NCI-H1436 treated with DMSO at 0.1 percent for 48 hours (cell line): ENCODE measurements around the gene LRIG1.

Experiments
- DNase-seq: peaks from one replicate; lab custom pipeline; 2025; lab: John Stamatoyannopoulos, UW

LRIG1 gene

GRCh38 chr3:66401675-66402491, 98.9 kb downstream of the LRIG1 start:
- no peak for DNase-seq

GRCh38 chr3:66401157-66401550, 99.7 kb downstream of the LRIG1 start:
- no peak for DNase-seq

DNA sequence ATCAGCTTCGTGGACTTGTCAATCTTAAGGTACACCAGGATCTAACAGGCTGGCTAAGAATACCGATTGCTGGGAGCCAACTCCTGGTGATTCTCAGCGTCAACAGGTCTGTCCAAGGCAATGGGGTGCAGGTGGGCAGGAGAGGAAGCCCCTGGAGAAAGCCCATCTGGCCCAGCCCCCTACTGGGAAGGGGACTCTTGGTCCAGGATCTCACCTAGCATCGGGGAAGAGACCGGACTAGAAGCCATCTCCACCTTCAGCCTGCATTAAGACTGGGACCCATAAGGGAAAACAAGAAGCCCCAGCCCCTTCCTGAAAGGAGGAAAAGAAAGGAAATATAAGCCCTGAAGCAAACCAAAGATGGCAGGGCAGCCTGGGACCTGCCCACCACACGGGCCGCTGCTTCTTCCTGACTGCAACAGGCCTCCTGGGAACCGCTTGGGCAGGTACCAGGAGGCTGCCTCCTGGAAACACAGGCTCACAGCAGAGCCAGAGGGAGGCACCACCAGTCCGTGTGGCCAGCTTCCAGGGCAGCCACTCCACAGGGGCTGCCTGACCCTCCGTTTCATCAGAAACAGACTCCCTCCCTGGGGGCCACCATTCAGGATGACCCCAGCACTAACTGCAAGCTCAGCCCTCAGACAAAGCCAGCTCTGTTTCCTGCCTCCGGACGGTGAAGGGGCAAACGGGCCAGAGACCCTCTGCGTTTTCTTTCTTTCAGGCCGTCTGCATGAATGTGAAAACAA, 100.2 kb downstream of the LRIG1 start:
- DNase-seq = no peak

GRCh38 chr3:66399529-66400232, 101.1 kb downstream of the LRIG1 start:
- no peak for DNase-seq

- DNase-seq = no peak
Measured at GRCh38 chr3:66398228-66399025, 102.4 kb downstream of the LRIG1 start.

DNA sequence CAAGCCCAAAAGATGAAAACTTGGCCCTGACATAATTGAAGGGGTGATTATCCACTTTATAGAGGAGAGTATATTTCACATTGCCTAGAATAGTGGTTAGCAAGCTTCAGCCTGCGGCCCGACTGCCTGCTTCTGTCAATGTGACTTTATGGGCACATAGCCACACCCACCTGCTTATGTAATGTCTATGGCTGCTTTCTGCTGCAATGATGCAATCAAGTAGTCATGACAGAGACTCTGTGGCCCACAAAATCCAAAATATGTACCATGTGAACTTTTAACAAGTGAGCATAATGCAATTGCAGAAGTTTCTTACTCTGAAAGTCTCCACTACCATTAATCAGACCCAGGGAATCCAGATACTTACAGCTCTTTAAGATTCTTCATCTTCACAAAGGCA, 103.1 kb downstream of the LRIG1 start:
- DNase-seq = no peak

GRCh38 chr3:66396888-66397287, 103.9 kb downstream of the LRIG1 start:
- no peak for DNase-seq

DNA sequence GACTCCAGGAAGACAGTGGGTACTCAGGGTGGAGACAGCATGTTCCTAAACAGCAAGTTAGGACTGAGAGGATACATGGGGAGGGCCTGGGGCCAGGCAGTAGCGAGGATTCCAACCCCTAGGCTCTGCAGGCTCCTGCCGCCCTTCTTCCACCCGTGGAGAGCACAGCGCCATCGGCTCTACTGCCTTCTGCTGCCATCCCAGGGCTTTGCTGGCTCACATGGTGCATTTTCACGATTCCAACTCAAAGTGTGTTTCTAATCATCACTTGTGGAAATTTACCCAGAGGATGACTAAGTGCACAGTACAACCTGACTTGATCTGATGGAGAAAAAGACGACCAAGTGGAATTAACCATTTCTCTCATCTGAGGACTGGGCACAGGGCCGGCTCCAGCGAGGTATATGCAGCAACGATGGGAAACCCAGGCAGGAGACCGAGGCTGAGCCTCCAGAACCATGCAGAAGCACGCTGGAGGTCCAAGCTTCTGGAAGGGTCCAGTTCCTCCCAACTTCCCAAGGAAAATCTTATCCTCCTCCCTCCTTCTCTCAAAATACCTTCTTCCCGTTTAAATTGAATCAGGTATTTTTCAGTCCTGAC, 104.6 kb downstream of the LRIG1 start:
- no peak for DNase-seq

DNA sequence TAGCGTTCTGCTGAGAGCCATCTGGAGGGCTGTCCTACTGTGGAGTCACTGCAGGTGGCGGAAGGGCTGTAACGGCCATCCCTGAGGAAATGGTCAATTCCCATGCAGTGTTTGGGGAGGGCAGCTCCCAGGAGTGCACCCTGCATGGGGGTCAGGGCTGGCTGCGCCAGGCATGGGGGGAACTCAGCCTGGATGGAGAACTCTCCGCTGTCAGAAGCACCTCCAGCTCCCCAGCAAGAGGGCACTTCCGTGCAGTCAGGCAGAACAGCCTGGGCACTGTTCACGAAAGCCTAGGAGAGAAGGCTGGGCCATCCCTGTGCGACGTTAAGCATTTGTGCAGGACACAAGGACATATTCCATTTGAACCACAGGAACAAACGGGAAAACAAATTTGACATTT, 105.2 kb downstream of the LRIG1 start:
- no peak for DNase-seq

GRCh38 chr3:66394753-66395249, 106.0 kb downstream of the LRIG1 start:
- DNase-seq = no peak

GRCh38 chr3:66394019-66394752, 106.6 kb downstream of the LRIG1 start:
- DNase-seq = no peak

- no peak for DNase-seq
Measured at GRCh38 chr3:66393333-66394005, 107.4 kb downstream of the LRIG1 start.

DNA sequence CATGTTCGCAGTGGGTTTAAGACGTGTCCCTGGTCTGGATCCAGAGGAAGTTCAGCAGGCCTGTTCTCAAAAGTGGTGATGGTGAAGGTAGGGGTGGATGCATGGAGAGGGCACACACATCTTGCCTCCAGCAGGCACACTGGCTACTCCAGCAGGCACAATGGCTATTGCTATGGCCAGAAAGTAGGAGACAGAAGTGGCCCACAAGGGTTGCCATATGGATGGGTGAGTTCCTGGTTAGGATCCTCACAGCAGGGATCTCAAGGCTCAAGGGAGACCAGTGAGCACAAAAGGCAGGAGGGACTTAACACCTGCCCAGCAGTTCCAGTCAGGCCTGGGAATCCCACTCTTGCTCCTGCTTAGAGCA, 107.9 kb downstream of the LRIG1 start:
- DNase-seq = no peak

- no peak for DNase-seq
Measured at GRCh38 chr3:66392512-66392911, 108.3 kb downstream of the LRIG1 start.

- no peak for DNase-seq
Measured at GRCh38 chr3:66390013-66390412, 110.8 kb downstream of the LRIG1 start.

DNA sequence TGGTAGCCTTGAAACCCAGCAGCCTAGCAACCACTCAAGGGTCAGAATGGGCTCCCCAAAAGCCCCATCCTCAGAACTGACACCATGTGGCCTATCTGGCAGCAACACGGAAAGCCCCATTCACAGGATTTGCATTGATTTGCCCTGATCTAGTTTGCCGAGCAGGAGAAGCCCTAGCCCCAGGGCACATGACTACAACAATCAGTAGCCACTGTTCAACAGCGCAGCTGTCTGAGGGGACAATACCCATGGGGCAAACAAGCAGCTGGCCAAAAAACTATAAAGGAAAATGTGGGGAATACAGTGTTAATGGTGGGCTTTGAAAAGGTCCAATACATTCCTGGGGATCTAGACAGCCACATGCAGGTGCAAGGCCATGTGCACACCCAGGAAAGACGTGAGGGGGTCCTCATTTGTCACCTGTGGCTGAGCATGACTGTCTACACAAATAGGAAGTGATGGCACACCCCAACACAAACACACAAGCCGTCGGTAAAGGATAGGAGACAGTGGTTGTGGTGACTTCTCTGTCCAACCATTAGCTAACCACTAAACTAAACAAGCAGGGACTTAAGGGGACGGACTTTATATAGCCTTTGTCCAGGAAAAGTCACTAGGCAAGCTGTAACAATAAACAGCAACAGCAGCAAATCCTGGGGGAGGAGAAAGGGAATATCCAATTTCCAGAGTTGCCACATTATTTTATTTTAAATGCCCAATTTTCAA, 113.7 kb downstream of the LRIG1 start:
- DNase-seq = no peak

GRCh38 chr3:66386011-66386924, 114.6 kb downstream of the LRIG1 start:
- DNase-seq = no peak

DNA sequence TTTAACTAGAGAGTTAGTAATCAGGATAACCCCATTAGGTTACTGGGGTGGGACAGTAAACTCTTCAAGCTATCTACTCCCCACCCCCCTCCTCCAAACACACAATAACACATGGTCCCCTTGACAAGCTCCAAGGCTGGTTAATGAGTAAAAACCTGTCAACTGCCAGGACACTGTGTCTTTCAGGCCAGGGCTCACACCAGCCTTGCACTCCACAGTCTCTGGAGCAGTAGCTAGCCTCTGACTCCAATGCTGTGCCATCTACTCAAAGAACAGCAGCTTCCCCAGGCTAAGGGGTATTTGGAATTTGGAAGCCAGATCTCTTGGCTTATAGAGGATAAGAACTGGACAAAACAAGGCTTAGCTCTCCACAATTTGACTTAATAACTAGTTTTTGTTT, 115.8 kb downstream of the LRIG1 start:
- DNase-seq = no peak
